ENCODE measurements around the gene GINS3.

Gene GINS3

GRCh38 chr16:58451265-58451689 is 59.0 kb downstream of the GINS3 start:
- no peaks in the 10 kb centered on the region for H3K27me3 ChIP-seq
- H3K4me3 ChIP-seq = no peak overlapping the region
- peak overlapping the region in 7 of 11 experiments; percentile 70 to 87 (median 77); a peak in 11 of 22 replicates for H3K4me2 ChIP-seq
- TF ChIP-seq Cebpa-rat (IDR thresholded peaks at IDR 0.05) = no peak
- H4K20me1 ChIP-seq = no peaks in the 10 kb centered on the region; a peak in 1 of 22 replicates
- no peaks in the 10 kb centered on the region for H3K9me3 ChIP-seq (replicated peaks in 1 of 11)
- H3K9ac ChIP-seq = no peak overlapping the region
- H3K36me3 ChIP-seq = no peaks in the 10 kb centered on the region
- H3K27ac ChIP-seq = peak overlapping the region in 3 of 11 experiments; percentile 1 to 62 (median 54); a peak in 1 of 22 replicates
- H3K4me1 ChIP-seq = peaks cover 7 to 42% (median 32%) of the 10 kb centered on the region in 10 experiments; a peak in 18 of 20 replicates

GRCh38 chr16:58451945-58452401 is 59.7 kb downstream of the GINS3 start:
- Histone ChIP-seq H3K4me2 (peak overlapping the region in 2 of 11 experiments; percentile 10 to 15; a peak in 1 of 22 replicates), H3K9me3 (replicated peaks in 1 of 11) (no peaks in the 10 kb centered on the region), H3K4me1 (peaks cover 7 to 42% (median 32%) of the 10 kb centered on the region in 10 experiments; a peak in 18 of 20 replicates), H4K20me1 (no peaks in the 10 kb centered on the region; a peak in 1 of 22 replicates), H3K4me3 (no peak overlapping the region), H3K36me3 (no peaks in the 10 kb centered on the region), H3K27me3 (no peaks in the 10 kb centered on the region), H3K27ac (peak overlapping the region in 1 of 11 experiments; percentile 1; a peak in 1 of 22 replicates), H3K9ac (no peak overlapping the region)
- TF ChIP-seq Cebpa-rat (IDR thresholded peaks at IDR 0.05) = no peak

GRCh38 chr16:58452640-58453039 is 60.4 kb downstream of the GINS3 start:
- H3K4me2 ChIP-seq = no peak overlapping the region
- no peak overlapping the region for H3K27ac ChIP-seq
- H3K9ac ChIP-seq = no peak overlapping the region
- H4K20me1 ChIP-seq = no peaks in the 10 kb centered on the region; a peak in 1 of 22 replicates
- H3K36me3 ChIP-seq = no peaks in the 10 kb centered on the region
- H3K9me3 ChIP-seq (replicated peaks in 1 of 11) = no peaks in the 10 kb centered on the region
- peaks cover 7 to 42% (median 32%) of the 10 kb centered on the region in 10 experiments; a peak in 18 of 20 replicates for H3K4me1 ChIP-seq
- no peak for TF ChIP-seq Cebpa-rat (IDR thresholded peaks at IDR 0.05)
- H3K4me3 ChIP-seq = no peak overlapping the region
- H3K27me3 ChIP-seq = no peaks in the 10 kb centered on the region

GRCh38 chr16:58454178-58454577 is 61.9 kb downstream of the GINS3 start:
- Histone ChIP-seq H3K9ac (no peak overlapping the region), H4K20me1 (no peaks in the 10 kb centered on the region; a peak in 1 of 22 replicates), H3K27ac (no peak overlapping the region), H3K4me1 (peaks cover 7 to 35% (median 27%) of the 10 kb centered on the region in 10 experiments; a peak in 19 of 20 replicates), H3K9me3 (replicated peaks in 1 of 11) (no peaks in the 10 kb centered on the region), H3K4me2 (no peak overlapping the region), H3K27me3 (no peaks in the 10 kb centered on the region), H3K36me3 (no peaks in the 10 kb centered on the region), H3K4me3 (no peak overlapping the region)
- no peak for TF ChIP-seq Cebpa-rat (IDR thresholded peaks at IDR 0.05)

GRCh38 chr16:58454856-58455255 is 62.6 kb downstream of the GINS3 start:
- Histone ChIP-seq H3K9me3 (replicated peaks in 1 of 11) (no peaks in the 10 kb centered on the region), H3K4me1 (peaks cover 1 to 28% (median 20%) of the 10 kb centered on the region in 10 experiments; a peak in 19 of 20 replicates), H3K4me3 (no peak overlapping the region), H3K4me2 (no peak overlapping the region), H3K36me3 (no peaks in the 10 kb centered on the region), H3K9ac (no peak overlapping the region), H4K20me1 (no peaks in the 10 kb centered on the region; a peak in 1 of 22 replicates), H3K27me3 (0 out of 22 replicates have a peak, but pooled peaks cover 0 to 4% (median 0%) of the 10 kb centered on the region in 11 experiments), H3K27ac (no peak overlapping the region)
- no peak for TF ChIP-seq Cebpa-rat (IDR thresholded peaks at IDR 0.05)
